ENCODE results near the gene PRPH2.
A peak's percentile ranks its signal among the peaks of the same experiment; 100 is the strongest.
"Not testable (repeated sequence)": the region's sequence is repeated elsewhere in the genome, so short reads cannot be mapped to it uniquely, and the experiment has no call there.

PRPH2 gene

DNA sequence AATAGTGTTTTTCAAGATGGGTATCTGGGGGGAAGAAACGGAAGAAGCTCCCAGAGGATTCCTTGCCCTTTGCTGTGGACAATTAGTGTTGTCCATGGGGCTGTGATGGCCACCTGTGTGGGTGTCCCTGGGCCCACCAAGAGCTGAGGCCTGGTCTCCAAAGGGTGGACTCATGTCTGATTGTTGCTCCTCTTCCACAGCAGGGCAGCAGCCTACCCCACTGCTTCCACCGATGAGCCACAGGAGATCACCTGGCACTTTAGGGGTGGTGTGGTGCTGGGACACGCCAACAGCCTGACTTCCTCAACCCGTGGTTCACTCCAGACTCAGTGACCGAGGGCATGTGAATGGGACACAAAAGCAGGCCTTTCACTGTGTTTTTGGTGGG, 25.1 kb downstream of the PRPH2 start:
- DNase-seq, result no peak

DNA sequence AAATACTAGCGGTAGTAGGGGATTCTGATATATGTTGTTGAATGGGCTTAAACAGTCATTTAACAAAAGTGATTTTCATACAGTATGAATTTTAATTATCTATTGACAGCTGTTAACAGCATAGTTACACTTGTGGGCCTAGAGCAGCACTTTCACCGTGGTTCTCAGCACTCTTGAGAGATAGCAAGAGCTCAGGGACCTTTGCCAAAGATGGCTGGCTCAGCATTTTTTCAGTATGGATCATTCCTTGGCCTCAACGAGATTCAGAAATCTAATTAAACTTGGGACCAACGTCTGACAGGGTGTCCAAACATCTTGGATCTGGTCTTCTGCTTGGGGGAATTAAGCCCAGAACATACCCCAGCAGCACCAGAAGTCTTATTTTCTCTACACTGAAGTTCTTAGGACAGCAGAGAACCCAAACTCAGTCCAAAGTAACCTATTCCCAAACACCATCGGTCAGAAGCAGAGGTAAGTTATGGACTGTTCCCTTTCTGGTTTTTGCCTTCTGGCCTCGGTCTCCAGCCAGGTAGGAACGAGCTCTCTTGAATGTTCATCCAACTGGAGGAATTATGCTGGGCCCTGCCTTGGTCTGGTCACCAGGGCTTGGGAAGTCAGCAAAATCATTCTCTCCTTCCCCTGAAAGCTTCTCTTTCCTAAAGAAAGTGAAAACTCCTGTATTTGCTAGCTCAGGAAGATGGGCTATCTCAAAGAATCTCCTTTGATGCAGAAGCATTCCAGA, 25.7 kb downstream of the PRPH2 start:
- DNase-seq, result no peak

DNA sequence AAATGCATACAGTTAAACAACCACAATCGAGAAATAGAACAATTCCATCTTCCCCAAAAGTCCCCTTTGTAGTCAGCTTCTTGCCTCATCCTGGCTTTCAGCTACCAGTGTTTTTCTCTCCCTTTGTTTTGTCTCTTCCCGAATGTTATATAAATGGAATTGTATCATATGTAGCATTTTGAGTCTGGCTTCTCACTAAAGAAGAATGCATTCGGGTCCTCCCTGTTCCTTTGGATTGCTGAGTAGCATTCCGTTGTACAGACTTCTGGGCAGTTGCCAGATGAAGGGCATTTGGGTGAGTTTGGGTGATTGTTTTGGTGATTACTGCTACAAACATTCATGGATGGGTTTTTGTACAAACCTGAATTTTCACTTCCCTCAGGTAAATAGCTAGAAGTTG, 27.8 kb downstream of the PRPH2 start:
- DNase-seq, result no peak

DNA sequence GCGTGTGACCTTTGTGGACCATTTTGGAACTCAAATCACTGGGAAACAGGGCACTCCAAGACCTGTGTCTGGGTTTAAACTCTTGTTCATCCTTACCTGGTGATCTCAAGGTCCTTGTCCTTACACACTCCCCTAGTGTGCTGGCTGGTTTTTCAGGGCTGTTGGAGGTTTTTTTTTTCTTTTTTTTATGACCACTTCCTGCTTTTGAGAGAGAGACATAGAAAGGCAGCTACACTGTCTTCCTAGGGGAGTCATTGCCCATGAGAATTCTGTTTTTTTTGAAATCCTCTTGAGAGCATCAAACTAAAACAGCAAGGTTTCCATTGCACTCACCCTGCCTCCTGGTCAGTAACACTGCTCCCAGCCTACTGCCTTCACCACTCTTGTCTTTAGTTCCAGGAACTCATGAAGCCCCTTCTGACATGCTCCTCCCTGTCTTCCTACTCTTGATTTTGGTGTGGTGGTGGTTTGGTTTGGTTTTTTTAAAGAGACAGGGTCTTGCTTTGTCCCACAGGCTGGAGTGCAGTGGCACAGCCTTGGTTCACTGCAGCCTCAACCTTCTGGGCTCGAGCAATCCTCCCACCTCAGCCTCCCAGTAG, 28.6 kb downstream of the PRPH2 start:
- DNase-seq, result peak; percentile 6

DNA sequence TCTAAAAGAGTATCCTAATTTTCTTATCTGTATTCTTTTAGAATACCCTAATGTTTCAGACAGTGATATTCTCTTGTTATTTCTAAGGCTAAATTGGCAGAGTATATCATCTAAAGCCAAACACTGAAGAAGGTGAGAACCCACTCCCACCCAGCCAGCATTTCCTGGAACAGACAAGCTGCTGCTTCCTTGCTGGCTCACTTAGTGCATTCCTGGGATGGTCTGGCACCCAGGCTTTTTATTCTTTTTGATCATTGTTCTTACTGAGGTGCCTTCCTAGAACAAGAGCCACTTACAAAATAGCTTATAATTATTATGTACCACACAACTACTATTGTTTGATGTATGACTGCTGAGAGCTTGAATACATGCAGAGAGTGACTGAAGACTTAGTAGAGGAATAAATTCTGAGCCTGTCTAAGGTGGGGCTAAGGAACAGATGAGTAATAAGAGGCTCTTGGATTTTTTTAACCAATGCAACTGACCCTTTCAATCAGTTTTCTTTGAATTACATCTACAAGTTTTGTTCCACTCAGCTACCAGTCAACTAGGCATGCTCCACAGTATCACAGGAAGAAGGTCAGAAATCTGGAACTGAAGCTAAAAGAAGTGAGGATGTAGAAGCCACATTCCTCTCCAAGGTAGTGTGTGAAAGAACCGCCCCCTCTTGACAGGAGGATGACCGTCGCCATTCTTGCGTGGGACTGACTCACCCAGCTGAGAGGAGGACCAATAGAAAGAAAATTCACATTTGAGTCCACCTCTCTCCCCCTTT, 30.1 kb downstream of the PRPH2 start:
- no peak for DNase-seq

DNA sequence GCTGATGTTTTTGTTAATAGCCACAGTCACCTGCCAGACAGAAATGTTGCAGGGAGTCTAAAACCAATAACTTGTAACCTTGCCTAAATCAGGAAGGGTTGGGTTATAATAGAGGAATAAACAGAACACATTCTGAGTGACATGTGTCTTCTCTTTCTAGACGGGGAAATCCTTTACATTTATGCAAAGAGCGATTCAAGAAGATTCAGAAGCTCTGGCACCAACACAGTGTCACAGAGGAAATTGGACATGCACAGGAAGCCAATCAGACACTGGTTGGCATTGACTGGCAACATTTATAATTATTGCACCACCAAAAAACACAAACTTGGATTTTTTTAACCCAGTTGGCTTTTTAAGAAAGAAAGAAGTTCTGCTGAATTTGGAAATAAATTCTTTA, 31.5 kb downstream of the PRPH2 start:
- DNase-seq, result no peak

DNA sequence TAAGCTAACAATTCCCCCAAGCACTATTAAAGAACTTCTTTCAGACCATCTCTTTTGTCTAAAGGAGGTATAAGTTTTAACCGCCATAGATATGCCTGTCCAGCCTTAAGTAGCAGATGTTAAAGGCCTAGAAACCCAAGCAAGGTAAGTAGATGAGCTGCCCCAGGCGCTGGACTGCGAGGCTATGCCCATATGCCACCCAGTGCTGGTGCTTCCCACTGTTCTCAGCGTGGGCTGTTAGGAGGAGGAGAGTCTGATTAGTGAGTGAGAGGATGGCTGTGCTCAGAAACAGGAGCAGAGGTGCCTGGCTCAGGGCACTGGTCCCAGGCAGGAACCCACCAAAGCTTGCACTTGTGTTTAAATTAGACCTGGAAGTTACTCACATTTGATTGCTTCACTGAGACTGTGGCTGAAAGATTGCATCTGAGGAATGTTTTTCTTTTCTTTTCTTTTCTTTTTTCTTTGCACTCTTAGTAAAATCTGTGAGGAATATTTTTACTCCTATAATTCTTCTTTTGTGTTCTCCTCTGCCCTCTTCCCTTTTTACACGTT, 32.2 kb downstream of the PRPH2 start:
- DNase-seq, result no peak

DNA sequence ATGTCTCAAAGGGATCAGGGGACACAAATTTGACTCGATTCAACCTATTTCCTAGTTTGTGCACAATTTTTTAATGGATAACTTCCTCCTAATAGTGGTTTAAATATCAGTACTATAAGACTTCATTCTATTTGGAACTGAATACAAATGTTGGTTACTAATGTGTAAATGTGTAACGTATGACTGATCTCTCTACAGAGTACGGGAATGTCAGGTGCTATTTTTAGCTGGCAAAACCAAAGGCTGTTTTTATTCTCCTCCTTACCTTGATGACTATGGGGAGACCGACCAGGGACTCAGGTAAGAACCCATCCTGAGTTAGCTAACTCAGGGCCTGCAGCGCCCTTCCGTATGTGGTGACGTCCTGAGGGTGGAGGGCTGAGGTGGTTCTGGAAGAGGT, 33.0 kb downstream of the PRPH2 start:
- DNase-seq, result no peak

DNA sequence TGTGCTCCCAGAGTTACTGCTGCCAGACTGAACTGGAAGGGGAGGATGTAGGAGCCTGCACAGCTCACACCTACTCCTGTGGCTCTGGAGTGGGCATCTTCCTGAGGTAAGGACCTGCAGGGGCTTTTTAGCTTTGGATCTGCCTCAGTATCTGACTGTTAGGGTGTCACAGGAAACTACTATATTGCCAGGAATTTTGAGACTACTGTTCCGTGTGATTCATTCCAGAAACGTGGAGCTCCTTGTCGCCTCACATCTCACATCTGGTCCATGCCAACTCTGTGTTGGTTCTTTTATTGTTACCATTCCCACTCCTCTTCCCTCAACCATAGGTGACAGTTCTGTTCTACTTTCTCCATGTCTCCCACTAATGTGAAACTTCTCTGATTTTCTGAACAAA, 34.1 kb downstream of the PRPH2 start:
- no peak for DNase-seq

DNA sequence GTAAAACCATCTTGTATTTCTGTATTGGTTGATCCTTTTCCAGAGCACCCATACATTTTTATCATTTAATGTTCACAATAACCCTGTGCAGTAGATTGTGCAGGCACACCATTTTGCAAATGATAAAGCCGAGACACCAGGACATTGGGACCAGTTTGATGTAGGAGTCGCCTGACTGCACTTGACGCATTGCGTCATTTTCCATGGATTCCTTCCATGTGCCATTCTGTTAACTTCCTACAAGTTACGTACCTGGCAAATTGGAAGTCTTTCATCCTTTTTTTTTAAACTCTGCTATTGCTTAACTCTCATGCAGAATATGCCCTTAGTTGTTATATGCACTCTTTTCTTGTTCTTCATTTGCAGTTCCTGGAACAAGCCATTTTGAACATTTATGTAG, 43.0 kb downstream of the PRPH2 start:
- DNase-seq, result no peak

DNA sequence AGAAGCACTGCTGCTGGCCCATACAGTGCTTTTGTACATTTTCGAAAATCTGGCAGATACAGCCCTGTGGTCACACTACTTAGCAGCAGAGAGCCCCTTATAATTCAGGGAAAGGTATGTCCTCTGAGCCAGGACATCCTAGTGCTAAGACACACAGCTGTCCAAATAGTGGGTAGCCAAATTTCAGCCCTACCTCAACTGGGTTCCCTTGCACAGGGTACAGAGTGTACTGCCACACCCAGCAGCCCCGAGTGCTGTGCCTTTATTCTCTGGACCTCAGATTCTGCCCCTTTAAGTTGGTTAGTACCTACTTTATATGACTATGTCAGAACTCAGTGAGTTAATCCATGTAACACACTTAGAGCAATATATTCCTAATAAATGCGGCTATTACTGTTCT, 47.6 kb downstream of the PRPH2 start:
- no peak for DNase-seq

DNA sequence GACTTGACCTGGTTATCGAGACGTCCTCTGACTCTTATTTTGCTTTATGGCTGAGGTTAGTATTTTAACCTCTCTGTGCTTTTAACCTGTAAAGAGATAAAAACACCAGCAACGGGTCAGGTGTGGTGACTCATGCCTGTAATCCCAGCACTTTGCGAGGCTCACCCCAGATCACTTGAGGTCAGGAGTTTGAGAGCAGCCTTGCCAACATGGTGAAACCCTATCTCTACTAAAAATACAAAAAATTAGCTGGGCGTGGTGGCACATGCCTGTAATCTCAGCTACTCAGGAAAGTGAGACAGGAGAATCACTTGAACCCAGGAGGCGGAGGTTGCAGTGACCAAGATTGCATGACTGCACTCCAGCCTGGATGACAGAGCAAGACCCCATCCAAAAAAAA, 48.0 kb downstream of the PRPH2 start:
- DNase-seq, result not testable (repeated sequence)

DNA sequence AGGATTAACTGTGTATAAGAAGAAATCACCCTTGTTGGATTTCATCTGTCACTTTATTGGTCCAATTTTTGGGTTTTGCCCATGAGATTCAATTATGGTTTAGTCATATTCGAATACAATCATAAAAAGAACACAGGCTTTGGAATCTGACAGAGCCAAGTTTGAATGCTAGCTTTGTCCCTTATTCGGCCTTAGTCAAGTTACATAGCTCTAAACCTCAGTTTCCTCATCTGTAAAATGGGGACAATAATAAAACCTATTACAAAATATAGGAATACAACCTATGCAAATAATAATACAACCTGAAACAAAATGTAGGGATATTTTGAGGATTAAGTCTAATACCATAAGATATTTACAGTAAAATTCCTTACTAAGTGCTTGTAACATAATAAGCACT, 57.7 kb downstream of the PRPH2 start:
- DNase-seq, result no peak

DNA sequence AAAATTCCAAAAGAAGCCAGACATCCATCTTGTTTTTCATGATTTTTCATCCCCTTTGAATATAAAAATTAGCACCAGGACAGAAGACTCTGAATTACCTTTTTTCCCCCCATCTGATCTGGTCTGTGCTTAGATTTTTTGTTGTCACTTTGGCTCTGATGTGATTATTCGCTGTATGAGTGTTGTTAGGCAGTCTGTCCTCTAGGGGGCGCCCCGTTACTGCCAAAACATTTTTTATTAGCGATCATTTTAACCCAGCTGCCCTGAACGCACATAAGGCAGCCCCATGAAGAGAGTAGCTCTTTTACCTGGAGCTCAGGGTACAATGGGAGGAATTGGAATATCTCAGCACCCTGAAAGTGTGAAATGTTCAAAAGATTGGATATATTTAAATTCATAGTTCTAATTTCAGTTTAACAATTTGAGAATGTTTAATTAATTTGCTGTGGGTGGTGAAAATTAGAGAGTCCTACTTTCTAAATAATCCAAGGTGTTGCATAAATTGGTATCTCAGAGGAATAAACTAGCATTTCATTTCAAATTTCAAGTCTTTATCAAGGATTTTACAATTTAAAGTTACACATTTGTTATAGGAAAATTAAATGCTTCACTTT, 60.8 kb downstream of the PRPH2 start:
- peak; percentile 84 for DNase-seq

DNA sequence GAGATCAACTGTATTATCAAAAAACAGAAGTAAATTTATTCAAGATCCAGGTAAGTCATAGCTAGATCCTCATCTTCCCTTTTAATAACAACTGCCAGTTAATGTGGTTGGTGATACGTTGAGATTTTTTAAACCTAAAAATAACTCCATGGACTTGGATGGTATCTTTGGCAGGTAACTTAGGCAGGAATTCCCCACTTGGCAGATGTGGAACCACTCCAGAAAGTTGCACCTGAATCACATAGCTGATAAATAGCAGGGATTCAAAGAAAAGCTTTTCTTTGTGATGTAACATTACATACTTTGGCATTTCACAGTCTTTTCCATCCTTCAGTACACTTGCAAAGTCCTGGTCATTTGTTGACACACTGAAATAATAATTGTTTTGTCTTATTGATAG, 62.6 kb downstream of the PRPH2 start:
- DNase-seq, result no peak

DNA sequence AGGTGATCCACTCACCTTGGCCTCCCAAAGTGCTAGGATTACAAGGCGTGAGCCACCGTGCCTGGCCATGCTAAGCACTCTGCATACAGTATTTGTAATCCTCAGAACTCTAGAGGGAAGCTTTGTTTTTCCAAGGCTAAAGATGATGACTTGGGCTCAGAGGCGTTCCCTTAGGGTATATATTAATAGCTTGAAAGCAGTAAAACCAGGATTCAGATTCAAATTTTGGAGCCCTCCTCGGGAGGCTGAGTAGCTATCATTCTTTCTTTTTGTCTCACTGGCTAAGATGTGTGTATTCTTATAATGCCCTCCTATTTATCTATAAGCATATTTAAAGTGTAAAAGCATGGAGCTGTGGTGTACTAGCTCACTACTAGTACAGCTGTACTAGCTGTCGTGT, 68.5 kb downstream of the PRPH2 start:
- no peak for DNase-seq

DNA sequence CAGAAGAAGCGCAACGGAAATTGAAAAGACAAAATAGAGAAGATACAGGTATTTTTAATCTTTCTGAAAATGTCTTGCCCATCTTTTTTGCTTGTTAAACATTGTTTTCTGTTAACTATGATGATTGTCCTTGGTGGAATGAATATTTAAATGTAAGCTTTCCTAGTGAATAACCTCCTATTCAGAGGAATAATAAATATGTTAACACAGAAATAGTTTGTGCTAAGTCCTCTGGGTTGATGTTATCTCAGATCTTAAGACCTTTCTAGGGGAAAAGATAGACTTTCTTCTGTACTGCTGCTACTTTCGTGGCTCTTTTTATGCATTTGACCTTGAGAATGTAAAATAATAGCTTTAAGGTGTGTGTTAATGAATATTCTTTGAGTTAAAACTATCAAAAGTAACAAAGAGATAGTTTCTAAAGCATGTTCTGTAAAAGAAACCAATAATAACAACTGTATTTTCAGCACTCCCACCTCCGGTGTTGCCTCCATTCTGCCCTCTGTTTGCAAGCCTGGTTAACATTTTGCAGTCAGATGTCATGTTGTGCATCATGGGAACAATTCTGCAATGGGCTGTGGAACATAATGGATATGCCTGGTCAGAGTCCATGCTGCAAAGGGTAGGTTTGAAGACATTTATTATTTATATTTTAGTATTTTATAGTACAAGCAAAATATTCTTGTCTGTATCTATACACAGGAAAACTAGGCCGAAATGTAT, 70.2 kb downstream of the PRPH2 start:
- DNase-seq, result no peak

All from CD4-positive, alpha-beta T cell treated with Interleukin-4 for 4 hours (primary cell).